Measurements from ENCODE around the gene OS9.

- TF ChIP-seq CTCF (IDR thresholded peaks at IDR 0.05) (no peak), SIN3A (IDR thresholded peaks at IDR 0.05; ENCODE audit: borderline replicate concordance, insufficient read depth, low read depth, low read length) (no peak)
These were observed 51.6 kb downstream of the OS9 start for GRCh38 chr12:57745485-57745881.
